HG03565 (cell line): ENCODE measurements around the gene MYPOP.

Experiments used
- ATAC-seq: cut with Tn5 transposase; IDR thresholded peaks from one replicate; pipeline ENCODE4 v1.9.1; 2021; ENCODE audit warnings: mild to moderate bottlenecking, moderate library complexity; ENCODE audit not compliant: unreplicated experiment

MYPOP gene

DNA sequence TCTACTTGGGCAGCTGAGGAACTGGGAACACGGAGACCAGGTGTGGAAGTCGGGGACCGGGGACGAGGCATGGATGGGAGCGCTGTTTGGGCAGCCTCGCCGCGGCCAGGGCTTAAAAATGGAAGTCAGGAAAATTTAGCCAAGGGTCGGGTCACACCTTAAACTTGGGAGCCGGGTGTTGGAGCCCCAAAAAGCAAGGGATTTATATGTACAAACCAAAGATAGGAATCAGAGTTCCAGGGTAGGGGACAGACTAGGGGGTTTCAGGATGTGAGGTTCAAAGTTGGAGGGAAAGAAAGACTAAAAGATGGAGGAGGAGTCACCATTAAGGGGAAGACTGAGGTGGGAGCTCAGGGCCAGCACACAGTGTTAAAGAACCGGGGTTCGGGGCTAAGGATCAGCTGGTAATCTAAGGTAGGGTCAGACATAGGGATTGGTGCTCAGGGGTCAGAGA lies 37.8 kb downstream of the MYPOP start:
- no peak for ATAC-seq

DNA sequence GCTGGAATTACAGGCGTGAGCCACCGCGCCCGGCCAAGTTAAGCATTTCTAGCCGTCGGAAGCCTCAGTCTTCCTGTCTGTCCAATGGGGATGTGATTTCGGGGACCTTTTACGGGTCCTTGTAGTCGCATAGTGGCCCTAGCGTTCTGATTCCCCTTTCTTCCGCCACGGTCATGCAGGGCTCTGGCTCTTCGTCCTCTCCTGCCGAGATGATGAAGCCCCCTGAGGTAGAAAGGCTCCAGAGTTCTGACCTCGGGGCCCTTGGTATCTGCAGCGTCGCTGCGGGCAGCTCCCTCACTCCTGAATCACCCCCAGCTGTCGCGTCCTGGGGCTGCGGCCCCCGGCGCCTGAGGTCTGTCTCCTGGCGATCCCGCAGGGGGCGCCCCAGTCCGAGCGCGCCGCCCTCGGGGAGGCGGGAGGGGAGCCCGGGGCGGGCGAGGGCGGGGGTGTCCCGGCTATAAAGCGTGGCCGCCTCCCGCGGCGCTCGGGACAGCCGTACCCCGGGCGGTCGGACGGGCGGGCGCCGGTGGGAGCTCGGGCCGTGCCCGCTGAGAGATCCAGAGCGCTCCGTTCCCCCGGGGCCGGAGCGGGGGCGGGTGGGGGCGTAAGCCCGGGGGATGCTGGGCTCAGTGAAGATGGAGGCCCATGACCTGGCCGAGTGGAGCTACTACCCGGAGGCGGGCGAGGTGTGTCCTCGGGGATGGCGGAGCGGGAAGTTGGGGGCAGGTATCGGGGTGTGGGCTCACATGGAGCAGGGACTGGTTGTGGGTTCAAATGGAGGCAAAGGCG lies 38.4 kb downstream of the MYPOP start, which contains the start of gene FOXA3:
FOXA3 (plus strand) TSS at position 487 of the 789 bp plus-strand sequence; CDS start at position 618, 131 bp downstream.
- ATAC-seq = peak; percentile 30

DNA sequence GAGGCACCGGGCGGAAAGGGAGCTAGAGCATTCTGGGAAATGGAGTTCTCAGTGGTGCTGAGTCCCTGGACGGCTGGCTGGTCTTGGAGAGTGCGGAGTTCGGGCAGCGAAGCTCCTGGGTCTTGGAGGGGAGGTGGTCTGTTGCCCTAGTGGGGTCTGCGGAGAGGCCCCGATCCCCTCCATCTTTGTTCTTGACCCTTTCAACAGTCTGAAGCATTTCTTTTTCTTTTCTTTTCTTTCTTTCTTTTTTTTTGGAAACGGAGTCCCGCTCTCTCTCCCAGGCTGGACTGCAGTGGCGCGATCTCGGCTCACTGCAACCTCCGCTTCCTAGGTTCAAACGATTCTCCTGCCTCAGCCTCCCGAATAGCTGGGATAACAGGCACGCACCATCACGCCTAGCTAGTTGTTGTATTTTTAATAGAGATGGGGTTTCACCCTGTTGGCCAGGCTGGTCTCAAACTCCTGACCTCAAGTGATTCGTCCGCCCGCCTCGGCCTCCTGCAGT lies 39.0 kb downstream of the MYPOP start:
- ATAC-seq = no peak

DNA sequence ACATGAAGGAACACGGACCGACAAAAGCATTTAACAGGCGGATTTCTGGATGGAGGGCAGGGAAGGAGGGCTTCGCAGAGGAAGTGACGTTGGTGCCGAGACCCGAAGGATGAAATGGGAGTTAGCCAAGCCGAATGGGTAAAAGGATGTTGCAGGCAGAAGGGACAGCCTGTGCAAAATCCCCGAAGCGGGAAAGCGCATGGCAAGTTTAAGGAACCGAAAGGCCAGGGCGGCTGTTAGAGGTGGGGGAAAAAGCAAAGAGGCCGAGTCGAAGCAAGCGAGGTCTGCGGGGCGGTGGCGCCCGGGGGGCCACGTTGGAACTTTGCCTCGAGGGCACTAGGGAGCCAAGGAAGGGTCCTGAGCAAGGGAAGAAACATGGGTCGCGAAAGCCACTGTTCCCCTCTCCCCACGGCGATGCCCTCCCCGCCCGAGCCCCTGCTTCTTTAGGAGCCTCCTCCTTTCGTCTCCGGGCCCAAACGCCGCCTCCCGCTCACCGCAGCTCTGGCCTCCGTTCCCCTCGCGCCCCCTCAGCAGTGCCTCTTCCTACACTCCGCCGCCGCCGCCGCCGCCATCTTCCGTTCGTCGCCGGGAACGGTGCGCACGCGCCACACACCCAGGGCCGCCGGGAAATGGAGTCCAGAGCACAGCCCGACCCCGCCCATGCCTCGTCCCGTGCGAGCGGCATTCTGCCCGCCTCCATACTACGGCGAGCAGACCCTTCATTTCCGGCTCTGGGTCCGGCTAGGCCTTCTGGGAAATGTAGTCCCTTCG lies 39.7 kb downstream of the MYPOP start, which contains the start of gene SYMPK:
SYMPK (minus strand) TSS at position 584 of the 771 bp plus-strand sequence. CDS start 8,652 bp downstream, outside the sequence.
- peak; percentile 86 for ATAC-seq

DNA sequence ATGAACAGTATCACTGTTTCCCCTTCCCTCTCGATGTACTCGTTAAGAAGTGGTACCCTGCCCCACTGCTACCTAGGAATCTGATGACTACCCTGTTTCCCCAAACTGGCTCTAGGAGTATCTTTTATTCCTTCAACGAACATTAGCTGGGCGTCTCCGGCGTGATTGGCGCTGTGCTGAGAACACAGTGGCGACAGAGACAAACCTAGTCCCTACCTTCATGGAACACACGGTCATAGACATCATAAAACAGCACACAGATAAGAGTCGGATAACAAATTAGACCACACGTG lies 40.2 kb downstream of the MYPOP start:
- ATAC-seq = no peak

DNA sequence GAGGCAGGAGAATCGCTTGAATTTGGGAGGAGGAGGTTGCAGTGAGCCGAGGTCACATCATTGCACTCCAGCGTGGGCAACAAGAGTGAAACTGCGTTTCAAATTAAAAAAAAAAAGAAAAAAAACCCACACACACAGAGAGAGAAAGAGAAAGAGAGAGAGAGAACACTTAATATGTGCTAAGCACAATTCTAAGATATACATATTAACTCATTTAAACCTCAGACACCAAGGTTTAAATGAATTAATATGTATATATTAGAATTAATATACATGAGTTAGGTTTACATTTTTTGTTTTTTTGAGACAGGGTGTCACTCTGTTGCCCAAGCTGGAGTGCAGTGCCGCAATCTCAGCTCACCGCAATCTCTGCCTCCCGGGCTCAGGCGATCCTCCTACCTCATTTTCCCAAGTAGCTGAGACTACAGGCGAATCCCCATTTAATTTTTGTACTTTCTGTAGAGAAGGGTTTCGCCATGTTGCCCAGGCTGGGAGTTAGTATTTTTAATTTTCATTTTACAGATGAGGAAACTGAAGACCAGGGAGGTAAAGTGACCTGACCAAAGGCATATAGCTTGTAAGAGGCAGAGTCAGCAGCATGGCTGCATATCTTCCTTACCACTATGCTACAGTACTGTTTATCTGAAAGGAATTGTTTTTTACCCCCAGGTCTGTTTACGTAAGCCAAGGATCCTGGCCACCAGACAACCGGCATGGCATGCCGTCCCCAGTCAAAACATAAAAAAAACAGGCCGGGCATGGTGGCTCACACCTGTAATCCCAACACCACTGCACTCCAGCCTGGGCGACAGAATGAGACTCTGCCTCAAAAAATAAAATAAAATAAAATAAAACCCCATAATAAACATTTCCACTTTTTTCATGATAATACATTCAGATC lies 41.8 kb downstream of the MYPOP start:
- no peak for ATAC-seq

DNA sequence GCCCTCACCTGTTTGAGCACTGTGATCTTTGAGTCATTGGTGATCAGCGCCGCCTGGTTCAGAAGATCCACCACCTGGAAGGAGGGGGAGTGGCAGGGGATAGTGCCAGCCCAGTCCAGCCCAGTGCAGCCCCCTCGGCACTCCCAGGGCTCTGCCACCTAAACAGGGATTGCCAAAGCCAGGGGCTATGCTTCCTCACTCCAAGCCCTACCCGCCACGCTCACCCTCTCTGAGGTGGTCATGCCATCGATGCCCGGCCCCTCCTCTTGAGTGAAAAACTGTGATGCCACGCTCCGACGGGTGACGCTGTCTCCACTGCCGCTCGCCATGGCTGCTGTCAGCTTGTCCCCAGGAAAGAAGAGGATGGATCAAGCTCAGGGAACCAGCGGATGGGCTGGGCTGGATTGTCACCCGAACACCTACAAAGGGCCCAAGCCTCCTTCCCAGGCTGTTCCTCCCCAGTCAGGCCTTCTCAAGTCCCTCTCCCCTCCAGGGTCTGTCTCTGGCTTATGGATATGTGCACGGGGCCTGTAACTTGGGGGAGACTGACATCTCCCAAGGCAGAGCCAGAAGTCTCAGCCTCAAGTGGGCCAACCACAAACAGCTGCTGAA lies 48.1 kb downstream of the MYPOP start:
- no peak for ATAC-seq

DNA sequence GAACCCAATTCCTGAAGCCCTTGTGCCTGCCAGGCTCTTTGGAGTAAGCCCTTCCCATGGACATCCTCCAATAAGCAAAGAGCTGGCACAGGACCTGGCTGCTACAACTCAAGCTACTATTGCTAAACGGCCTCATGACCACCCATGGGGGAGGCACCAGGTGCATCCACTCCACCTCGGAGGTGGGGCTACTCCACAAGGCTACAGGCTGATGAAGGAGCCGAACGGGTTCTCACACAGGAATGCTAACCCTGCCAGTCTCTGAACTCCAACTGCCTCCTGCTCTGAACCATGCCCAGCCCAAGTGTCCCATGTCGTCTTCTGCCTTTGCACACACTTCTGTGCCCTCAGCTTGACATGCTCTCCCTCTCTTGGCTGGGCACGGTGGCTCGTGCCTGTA lies 49.4 kb downstream of the MYPOP start:
- no peak for ATAC-seq

DNA sequence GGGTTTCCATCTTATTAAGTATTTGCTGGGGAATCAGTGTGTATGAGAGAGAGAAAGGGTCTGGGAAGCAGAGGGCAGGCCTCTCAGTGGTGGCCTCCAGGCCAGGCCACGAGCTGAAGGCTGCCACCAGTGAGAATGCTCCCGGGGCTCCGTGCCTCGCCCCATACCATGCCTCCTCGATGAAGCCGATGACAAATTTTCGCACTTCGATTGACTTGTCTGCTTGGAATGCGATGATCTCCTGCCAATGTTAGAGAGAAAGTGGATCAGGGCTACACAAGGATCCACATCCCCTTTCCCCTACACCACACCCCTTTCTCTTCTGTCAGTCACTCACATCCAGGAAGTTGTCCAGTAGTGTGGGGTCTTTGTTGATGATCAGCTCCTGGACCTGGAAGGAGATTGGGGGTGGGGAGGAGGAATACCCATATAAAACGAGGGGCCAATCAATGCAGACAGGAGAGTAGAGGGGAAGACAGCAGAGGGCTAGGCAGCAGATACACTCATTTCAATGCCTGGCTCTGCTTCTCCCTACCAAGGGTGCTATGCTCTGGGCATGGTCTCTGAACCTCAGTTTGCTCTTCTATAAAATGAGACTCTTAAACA lies 50.2 kb downstream of the MYPOP start:
- no peak for ATAC-seq

DNA sequence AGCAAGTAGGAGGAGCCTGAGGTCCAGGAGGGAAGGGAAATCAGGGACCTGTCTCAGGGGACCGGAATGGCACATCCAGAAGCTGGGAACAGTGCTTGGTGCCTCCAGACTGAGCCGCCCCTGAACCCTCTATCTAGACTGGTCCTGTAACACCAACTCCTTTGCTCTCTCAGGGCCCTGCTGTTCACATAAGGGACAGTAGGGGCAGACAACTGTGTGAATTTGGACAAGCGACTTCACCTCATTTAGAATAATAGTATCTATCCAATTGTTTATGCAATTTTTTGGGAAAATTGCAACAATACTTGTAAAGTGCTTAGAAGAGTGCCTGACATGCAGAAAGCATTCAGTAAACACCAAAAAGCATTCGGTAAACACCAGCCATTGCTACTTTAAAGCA lies 53.5 kb downstream of the MYPOP start:
- no peak for ATAC-seq

DNA sequence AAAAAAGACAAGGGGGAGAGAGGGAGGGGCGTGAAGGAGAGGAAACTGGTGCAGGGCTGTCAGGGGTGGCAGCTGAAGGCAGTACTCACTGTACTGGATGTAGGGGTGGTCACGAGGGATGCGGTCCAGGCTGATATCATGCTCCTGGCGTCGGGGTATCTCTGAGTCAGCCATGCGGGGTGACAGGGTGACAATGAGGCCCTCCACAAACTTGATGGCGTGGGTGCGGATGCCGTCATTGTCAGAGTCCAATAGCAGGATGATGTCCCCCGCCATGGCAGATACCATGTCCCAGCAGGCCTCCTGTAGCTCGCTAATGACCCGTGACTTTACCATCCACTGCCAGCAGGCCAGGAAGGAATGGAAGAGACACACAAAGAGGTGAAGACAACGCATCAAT lies 54.8 kb downstream of the MYPOP start:
- no peak for ATAC-seq

DNA sequence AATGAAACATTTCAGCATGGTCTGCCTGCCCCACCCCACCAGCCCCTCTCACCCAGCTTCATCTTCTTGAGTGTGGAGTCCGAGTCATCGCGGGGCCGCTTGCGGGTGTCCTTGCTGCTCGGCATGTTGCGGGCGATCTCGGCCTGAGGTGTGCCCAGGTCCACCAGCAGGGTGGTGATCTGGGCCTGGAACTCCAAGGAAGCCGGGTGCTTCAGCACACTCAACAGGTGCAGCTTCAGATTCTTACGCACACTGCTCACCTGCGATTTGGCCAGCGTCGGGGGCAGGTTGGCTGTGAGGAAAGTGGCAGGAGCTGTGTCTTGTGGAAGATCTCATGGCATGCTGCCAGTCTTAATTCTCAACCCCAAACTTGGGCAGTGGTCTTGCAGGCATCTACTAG lies 60.2 kb downstream of the MYPOP start:
- no peak for ATAC-seq
